H1 (cell line): ENCODE measurements around the gene ZAP70. TPM values are rescaled to one million over a fixed set of nuclear protein-coding genes. Genes with fewer than 3 reads are reported as not detected.

Source experiments
- CTCF ChIA-PET: fragments of 300-600 bp; sonication (Branson Sonifier 250); formaldehyde crosslinking; loops from one replicate; lab custom pipeline; 2021; ENCODE audit not compliant: partially characterized antibody; lab: Charles Lee
- POLR2A ChIA-PET: fragments of 300-600 bp; sonication (Branson Sonifier 250); formaldehyde crosslinking; loops from one replicate; lab custom pipeline; 2021; ENCODE audit warnings: inconsistent platforms; ENCODE audit not compliant: partially characterized antibody; lab: Charles Lee
- DNase-seq, 2 experiments: peaks; one replicate each; pipeline versions ENCODE4 v3.0.0 to v3.0.0-alpha.2; 2010 to 2022; ENCODE audit warnings: low spot score in 2 of 2, low read depth in 1 of 2, mixed read lengths in 1 of 2
- FAIRE-seq: peaks from 2 replicates; lab custom pipeline; 2011; peaks lifted over from hg19 to GRCh38; lab: Jason Lieb, UNC
- H2AFZ ChIP-seq: 2 replicates; pipeline ENCODE4 v1.8.1; 2012; ENCODE audit warnings: low read length, inconsistent platforms
- H2AK5ac ChIP-seq: 2 replicates; pipeline ENCODE4 v1.6.1; 2013; ENCODE audit warnings: low read depth, low read length
- H2BK120ac ChIP-seq: replicated peaks from 2 replicates; pipeline ENCODE3; 2013; ENCODE audit warnings: low read depth, low read length, inconsistent platforms
- H2BK12ac ChIP-seq: 2 replicates; pipeline ENCODE4 v1.6.1; 2013; ENCODE audit warnings: low read depth, low read length
- H2BK15ac ChIP-seq: 2 replicates; pipeline ENCODE4 v1.6.1; 2013; ENCODE audit warnings: low read length
- H2BK20ac ChIP-seq: 2 replicates; pipeline ENCODE4 v1.6.1; 2013; ENCODE audit warnings: low read length
- H2BK5ac ChIP-seq: 2 replicates; pipeline ENCODE4 v1.6.1; 2013; ENCODE audit warnings: low read depth, low read length
- H3K14ac ChIP-seq: 2 replicates; pipeline ENCODE4 v1.6.1; 2013; ENCODE audit warnings: inconsistent platforms; ENCODE audit not compliant: insufficient read length
- H3K18ac ChIP-seq: 2 replicates; pipeline ENCODE4 v1.6.1; 2013; ENCODE audit warnings: low read length; ENCODE audit errors: extremely low read depth
- H3K23ac ChIP-seq: 2 replicates; pipeline ENCODE4 v1.6.1; 2013; ENCODE audit warnings: inconsistent platforms; ENCODE audit not compliant: insufficient read length
- H3K23me2 ChIP-seq: 2 replicates; pipeline ENCODE4 v1.6.1; 2013; ENCODE audit warnings: low read depth, low read length
- H3K27ac ChIP-seq: 2 replicates; pipeline ENCODE4 v1.6.1; 2011; ENCODE audit warnings: low read depth, low read length, inconsistent platforms
- H3K27me3 ChIP-seq, 4 experiments: replicated peaks in 1 of 4; 1 replicate in 1 of 4; 2 replicates in 3 of 4; pipeline versions ENCODE4 v1.6.1 to v1.8.1; 2011 to 2013; ENCODE audit warnings: low read length in 3 of 4, mild to moderate bottlenecking in 3 of 4, inconsistent platforms in 2 of 4, mixed read lengths in 2 of 4, moderate library complexity in 1 of 4; ENCODE audit not compliant: control insufficient read depth in 3 of 4, insufficient read depth in 3 of 4; ENCODE audit errors: extremely low read depth in 1 of 4
- H3K36me3 ChIP-seq, 4 experiments: 2 replicates each; pipeline versions ENCODE4 v1.6.1 to v1.8.1; 2011 to 2013; ENCODE audit warnings: mild to moderate bottlenecking in 4 of 4, low read length in 3 of 4, moderate library complexity in 2 of 4, control low read depth in 1 of 4, inconsistent platforms in 1 of 4; ENCODE audit not compliant: insufficient read depth in 4 of 4, control insufficient read depth in 2 of 4
- H3K4ac ChIP-seq: replicated peaks from 2 replicates; pipeline ENCODE3; 2013; ENCODE audit warnings: low read length, low read depth, mixed read lengths, inconsistent platforms; ENCODE audit not compliant: insufficient read length
- H3K4me1 ChIP-seq, 4 experiments: replicated peaks in 1 of 4; 1 replicate in 1 of 4; 2 replicates in 3 of 4; pipeline versions ENCODE4 v1.6.1 to v1.8.1; 2011 to 2013; ENCODE audit warnings: low read length in 3 of 4, inconsistent platforms in 2 of 4, mixed read lengths in 1 of 4; ENCODE audit not compliant: insufficient read depth in 4 of 4, control insufficient read depth in 3 of 4
- H3K4me2 ChIP-seq, 2 experiments: 2 replicates each; pipeline versions ENCODE4 v1.6.1 to v1.8.1; 2011 to 2013; ENCODE audit warnings: low read depth in 2 of 2, low read length in 2 of 2, control low read depth in 1 of 2, inconsistent platforms in 1 of 2, mild to moderate bottlenecking in 1 of 2; ENCODE audit not compliant: insufficient read depth in 1 of 2
- H3K4me3 ChIP-seq, 4 experiments: fragments of 200-600, 300-600 bp in 1 of 4; sonication (generic), shearing (Covaris generic), sonication (Bioruptor Twin) in 1 of 4; 2 replicates each; pipeline versions ENCODE4 v1.5.1 to v1.8.1; 2011 to 2016; ENCODE audit warnings: low read length in 4 of 4, low read depth in 3 of 4, control low read depth in 2 of 4, inconsistent platforms in 2 of 4, mild to moderate bottlenecking in 2 of 4, mixed read lengths in 1 of 4, moderate library complexity in 1 of 4; ENCODE audit not compliant: insufficient read depth in 2 of 4; ENCODE audit errors: extremely low read depth in 1 of 4
- H3K56ac ChIP-seq: replicated peaks from 2 replicates; pipeline ENCODE3; 2013; ENCODE audit warnings: low read depth, mild to moderate bottlenecking, mixed read lengths, low read length, inconsistent platforms; ENCODE audit not compliant: insufficient read length
- H3K79me1 ChIP-seq: 2 replicates; pipeline ENCODE4 v1.6.1; 2013; ENCODE audit warnings: low read depth, low read length, control low read depth
- H3K79me2 ChIP-seq, 2 experiments: 2 replicates each; pipeline versions ENCODE4 v1.6.1 to v1.8.1; 2012 to 2013; ENCODE audit warnings: low read length in 2 of 2, mild to moderate bottlenecking in 2 of 2, inconsistent platforms in 1 of 2; ENCODE audit not compliant: insufficient read depth in 2 of 2, control insufficient read depth in 1 of 2
- H3K9ac ChIP-seq, 4 experiments: replicated peaks in 1 of 4; 1 replicate in 1 of 4; 2 replicates in 3 of 4; pipeline versions ENCODE4 v1.6.1 to v1.8.1; 2011 to 2013; ENCODE audit warnings: low read depth in 3 of 4, low read length in 3 of 4, control low read depth in 2 of 4, mild to moderate bottlenecking in 2 of 4, moderate library complexity in 2 of 4, inconsistent platforms in 1 of 4; ENCODE audit errors: extremely low read depth in 1 of 4
- H3K9me3 ChIP-seq, 2 experiments: 2 replicates each; pipeline versions ENCODE4 v1.6.1 to v1.8.1; 2012 to 2013; ENCODE audit warnings: mild to moderate bottlenecking in 2 of 2, moderate library complexity in 2 of 2, control low read depth in 1 of 2, inconsistent platforms in 1 of 2, low read depth in 1 of 2, low read length in 1 of 2, mixed read lengths in 1 of 2; ENCODE audit not compliant: insufficient read depth in 2 of 2
- H4K20me1 ChIP-seq, 2 experiments: replicated peaks in 1 of 2; 2 replicates each; pipeline versions ENCODE3 to v1.8.1; 2011 to 2013; ENCODE audit warnings: inconsistent platforms in 2 of 2, low read length in 2 of 2, mild to moderate bottlenecking in 1 of 2; ENCODE audit not compliant: insufficient read depth in 2 of 2, control insufficient read depth in 1 of 2
- H4K5ac ChIP-seq: 2 replicates; pipeline ENCODE4 v1.6.1; 2013; ENCODE audit warnings: low read length, low read depth, mixed read lengths, inconsistent platforms; ENCODE audit not compliant: insufficient read length
- H4K8ac ChIP-seq: 2 replicates; pipeline ENCODE4 v1.8.0; 2013; ENCODE audit warnings: mild to moderate bottlenecking, moderate library complexity, low read length, inconsistent platforms; ENCODE audit not compliant: insufficient read depth; ENCODE audit errors: extremely low read depth
- H4K91ac ChIP-seq: replicated peaks from 2 replicates; pipeline ENCODE3; 2013; ENCODE audit warnings: low read length, mixed read lengths, inconsistent platforms; ENCODE audit not compliant: insufficient read length
- FOSL1 ChIP-seq: IDR thresholded peaks from 2 replicates; pipeline ENCODE4 v1.6.1; 2011; ENCODE audit warnings: mild to moderate bottlenecking, low read depth, low read length, moderate library complexity; ENCODE audit not compliant: insufficient read depth
- NANOG ChIP-seq: IDR thresholded peaks from 2 replicates; pipeline ENCODE4 v1.6.1; 2011; ENCODE audit warnings: low read length, low read depth, mild to moderate bottlenecking, inconsistent platforms; ENCODE audit not compliant: insufficient read depth, poor library complexity, severe bottlenecking
- POLR2AphosphoS5 ChIP-seq: IDR thresholded peaks from 2 replicates; pipeline ENCODE4 v1.6.1; 2011; ENCODE audit warnings: low read depth, low read length
- WGBS, 2 experiments: shearing (Covaris generic) in 1 of 2; methylation state at CpG; one replicate each; pipeline versions ENCODE4 v1.1.6 to v1.1.7; 2013 to 2015; ENCODE audit warnings: low lambda C conversion rate in 2 of 2, mixed read lengths in 2 of 2, inconsistent platforms in 1 of 2, low coverage in 1 of 2, missing lambda C conversion rate in 1 of 2; ENCODE audit not compliant: insufficient replicate concordance in 2 of 2, insufficient coverage in 1 of 2, insufficient read length in 1 of 2; ENCODE audit errors: extremely low coverage in 1 of 2, missing lambda C conversion rate in 1 of 2; 5-methylcytosine and 5-hydroxymethylcytosine counted together
- polyA plus RNA-seq, 7 experiments: library from polyadenylated mRNA; depleted of rRNA in 3 of 7; stranded (reverse) in 5 of 7; unstranded in 2 of 7; fragments of >200 nt in 5 of 7; fragments of 200-250 nt in 2 of 7; gene quantifications; 1 replicate in 5 of 7; 2 replicates in 1 of 7; 4 replicates in 1 of 7; pipeline versions ENCODE4 v1.2.1 to v1.2.3, GENCODE V29; 2011 to 2013; ENCODE audit warnings: missing spikeins in 2 of 7, mixed read lengths in 2 of 7
- total RNA-seq: library from RNA; stranded (reverse); fragmentation: NEBNext Ultra II Directional; extraction: Animal tissue kit (Norgen Biotek cat#: 25700); gene quantifications from 2 replicates; pipeline ENCODE4 v1.2.1, GENCODE V29; 2021

The ZAP70 gene
- total and polyA plus RNA-seq, 2 of the 8 experiments (the other 6 are each of a cell fraction or from before 2014, with no cell fraction given), result 0.15 TPM; not detected in 1

GRCh38 chr2:97726261-97727064 is 13.1 kb downstream of the ZAP70 start:
- DNase-seq, result no peak
- no peak for TF ChIP-seq NANOG
- TF ChIP-seq FOSL1, result no peak
- no peak for TF ChIP-seq POLR2AphosphoS5

More at GRCh38 chr2:97726261-97727064, 13.1 kb downstream of the ZAP70 start:
- Histone ChIP-seq H2BK20ac (no peak overlapping the region), H2BK15ac (no peak overlapping the region), H2BK5ac (no peak overlapping the region), H4K91ac (no peak overlapping the region), H2BK12ac (no peak overlapping the region), H3K27me3 (no peaks in the 10 kb centered on the region), H3K9me3 (no peaks in the 10 kb centered on the region), H3K4me2 (no peak overlapping the region), H3K23ac (no peak overlapping the region), H2AK5ac (no peak overlapping the region), H4K20me1 (no peaks in the 10 kb centered on the region), H3K4me3 (no peak overlapping the region), H3K18ac (no peak overlapping the region), H3K79me2 (no peaks in the 10 kb centered on the region), H2BK120ac (no peak overlapping the region), H3K36me3 (no peaks in the 10 kb centered on the region), H4K8ac (no peak overlapping the region), H3K79me1 (no peaks in the 10 kb centered on the region), H3K4me1 (no peaks in the 10 kb centered on the region; a peak in 1 of 7 replicates), H3K4ac (no peak overlapping the region), H4K5ac (no peak overlapping the region), H3K23me2 (no peaks in the 10 kb centered on the region), H3K56ac (no peak overlapping the region), H2AFZ (no peak overlapping the region), H3K27ac (no peak overlapping the region), H3K14ac (no peak overlapping the region), H3K9ac (no peak overlapping the region)
- 72% methylated on average over 4 of the region's 4 CpGs; no CpG with 5 or more reads in 1 of the 2 experiments for WGBS, 2 experiments
- FAIRE-seq, result no peak
- ChIA-PET POLR2A (interaction anchor here (1.2 kb wide), 2 partner anchors 9 to 80 kb away, joined by 3 read pairs; partner anchors contain the start of gene COX5B), CTCF (interaction anchor here (0.6 to 11.0 kb wide), 7 partner anchors 14 to 29 kb away, joined by 3 to 105 read pairs (median 4); no protein-coding TSS in a partner anchor)
